DOHH2 (cell line): Measurements from ENCODE around the gene AP1M2.

Source experiments
- H3F3A ChIP-seq: fragments of 200-600 bp; sonication (generic), shearing (Covaris generic); 2 replicates; pipeline ENCODE4 v1.6.0; 2016; ENCODE audit warnings: antibody characterized with exemption, mild to moderate bottlenecking; ENCODE audit not compliant: control insufficient read depth, insufficient read depth
- H3K27ac ChIP-seq: fragments of 200-600 bp; sonication (generic); 2 replicates; pipeline ENCODE4 v1.5.1; 2014; ENCODE audit warnings: low read depth, mild to moderate bottlenecking, low read length, moderate library complexity
- H3K27me3 ChIP-seq: fragments of 200-600 bp; sonication (generic); 2 replicates; pipeline ENCODE4 v1.6.1; 2014; ENCODE audit warnings: mild to moderate bottlenecking, low read length, mixed read lengths; ENCODE audit not compliant: control insufficient read depth
- H3K36me3 ChIP-seq: fragments of 200-600 bp; sonication (generic); 2 replicates; pipeline ENCODE4 v1.6.1; 2014; ENCODE audit warnings: mild to moderate bottlenecking, low read length, moderate library complexity, mixed read lengths; ENCODE audit not compliant: control insufficient read depth
- H3K4me1 ChIP-seq: fragments of 200-600 bp; sonication (generic); 2 replicates; pipeline ENCODE4 v1.6.1; 2014; ENCODE audit warnings: mild to moderate bottlenecking, low read length, mixed read lengths; ENCODE audit not compliant: control insufficient read depth
- H3K4me2 ChIP-seq: fragments of 200-600 bp; sonication (generic); 2 replicates; pipeline ENCODE4 v1.6.0; 2014; ENCODE audit warnings: mild to moderate bottlenecking, low read length, moderate library complexity
- H3K4me3 ChIP-seq: fragments of 200-600 bp; sonication (generic); 2 replicates; pipeline ENCODE4 v1.5.1; 2014; ENCODE audit warnings: mild to moderate bottlenecking, low read length, mixed read lengths
- H3K79me2 ChIP-seq: fragments of 200-600 bp; sonication (generic); 2 replicates; pipeline ENCODE4 v1.6.1; 2014; ENCODE audit warnings: mild to moderate bottlenecking, low read length, mixed read lengths; ENCODE audit not compliant: control insufficient read depth
- H3K9me2 ChIP-seq: fragments of 200-600 bp; sonication (generic); replicated peaks from 2 replicates; pipeline ENCODE4 v1.6.1; 2014; ENCODE audit warnings: mild to moderate bottlenecking, low read length, mixed read lengths; ENCODE audit not compliant: control insufficient read depth
- H3K9me3 ChIP-seq: fragments of 200-600 bp; sonication (generic); 2 replicates; pipeline ENCODE4 v1.6.1; 2014; ENCODE audit warnings: antibody characterized with exemption, low read length, mixed read lengths; ENCODE audit not compliant: control insufficient read depth, insufficient read depth
- H4K20me1 ChIP-seq: fragments of 200-600 bp; sonication (generic); 2 replicates; pipeline ENCODE4 v1.6.0; 2014; ENCODE audit warnings: low read depth, mild to moderate bottlenecking, antibody characterized with exemption, low read length, moderate library complexity; ENCODE audit not compliant: control insufficient read depth, insufficient read depth
- CTCF ChIP-seq: fragments of 200-600 bp; sonication (generic); IDR thresholded peaks from one replicate; pipeline ENCODE4 v1.5.1; 2014; ENCODE audit warnings: antibody characterized with exemption, mild to moderate bottlenecking, low read depth, low read length; ENCODE audit not compliant: poor library complexity, severe bottlenecking
- EZH2phosphoT487 ChIP-seq: fragments of 200-600 bp; sonication (generic); IDR thresholded peaks from 2 replicates; pipeline ENCODE4 v1.6.1; 2017; ENCODE audit warnings: borderline replicate concordance, mild to moderate bottlenecking, antibody characterized with exemption, low read length, moderate library complexity, mixed read lengths

The AP1M2 gene

GRCh38 chr19:10555610-10555973, 31.5 kb downstream of the AP1M2 start:
- Histone ChIP-seq H3K4me1 (peaks cover 41% of the 10 kb centered on the region), H3K9me2 (no peaks in the 10 kb centered on the region), H3F3A (peaks cover 22% of the 10 kb centered on the region), H3K79me2 (no peaks in the 10 kb centered on the region), H3K9me3 (no peaks in the 10 kb centered on the region), H3K27me3 (no peaks in the 10 kb centered on the region), H3K4me2 (no peak overlapping the region), H4K20me1 (no peaks in the 10 kb centered on the region), H3K4me3 (no peak overlapping the region), H3K27ac (0 out of 2 replicates have a peak overlapping the region, but pooled peaks have one; percentile 60), H3K36me3 (peaks cover 83% of the 10 kb centered on the region)
- no peak for TF ChIP-seq EZH2phosphoT487
- TF ChIP-seq CTCF: no peak

- H3K9me3 ChIP-seq: no peaks in the 10 kb centered on the region
- H3K4me2 ChIP-seq: peak overlapping the region; percentile 29
- no peak for TF ChIP-seq CTCF
- no peak for TF ChIP-seq EZH2phosphoT487
- peak overlapping the region; percentile 60 for H3K27ac ChIP-seq
- no peaks in the 10 kb centered on the region for H3K27me3 ChIP-seq
- no peaks in the 10 kb centered on the region for H4K20me1 ChIP-seq
- H3F3A ChIP-seq: peaks cover 22% of the 10 kb centered on the region
- H3K36me3 ChIP-seq: peaks cover 83% of the 10 kb centered on the region
- no peak overlapping the region for H3K4me3 ChIP-seq
- H3K4me1 ChIP-seq: peaks cover 41% of the 10 kb centered on the region
- H3K79me2 ChIP-seq: no peaks in the 10 kb centered on the region
- H3K9me2 ChIP-seq: no peaks in the 10 kb centered on the region
These were observed 32.1 kb downstream of the AP1M2 start for GRCh38 chr19:10554760-10555609.

- H3K27me3 ChIP-seq: no peaks in the 10 kb centered on the region
- H3K27ac ChIP-seq: peak overlapping the region; percentile 60
- H3K36me3 ChIP-seq: peaks cover 80% of the 10 kb centered on the region
- no peaks in the 10 kb centered on the region for H4K20me1 ChIP-seq
- H3K9me3 ChIP-seq: no peaks in the 10 kb centered on the region
- no peaks in the 10 kb centered on the region for H3K9me2 ChIP-seq
- H3K4me3 ChIP-seq: no peak overlapping the region
- TF ChIP-seq CTCF: no peak
- no peak for TF ChIP-seq EZH2phosphoT487
- H3K4me1 ChIP-seq: peaks cover 41% of the 10 kb centered on the region
- H3K79me2 ChIP-seq: no peaks in the 10 kb centered on the region
- peaks cover 22% of the 10 kb centered on the region for H3F3A ChIP-seq
- peak overlapping the region; percentile 29 for H3K4me2 ChIP-seq
These were observed 33.1 kb downstream of the AP1M2 start for GRCh38 chr19:10553943-10554381.
